ENCODE measurements around the gene RNF215. TPM values are rescaled to one million over a fixed set of nuclear protein-coding genes. Genes with fewer than 3 reads are reported as not detected.

Gene RNF215
- total RNA-seq, 2 experiments from 2014 or later, result 7.1 to 7.2 TPM

DNA sequence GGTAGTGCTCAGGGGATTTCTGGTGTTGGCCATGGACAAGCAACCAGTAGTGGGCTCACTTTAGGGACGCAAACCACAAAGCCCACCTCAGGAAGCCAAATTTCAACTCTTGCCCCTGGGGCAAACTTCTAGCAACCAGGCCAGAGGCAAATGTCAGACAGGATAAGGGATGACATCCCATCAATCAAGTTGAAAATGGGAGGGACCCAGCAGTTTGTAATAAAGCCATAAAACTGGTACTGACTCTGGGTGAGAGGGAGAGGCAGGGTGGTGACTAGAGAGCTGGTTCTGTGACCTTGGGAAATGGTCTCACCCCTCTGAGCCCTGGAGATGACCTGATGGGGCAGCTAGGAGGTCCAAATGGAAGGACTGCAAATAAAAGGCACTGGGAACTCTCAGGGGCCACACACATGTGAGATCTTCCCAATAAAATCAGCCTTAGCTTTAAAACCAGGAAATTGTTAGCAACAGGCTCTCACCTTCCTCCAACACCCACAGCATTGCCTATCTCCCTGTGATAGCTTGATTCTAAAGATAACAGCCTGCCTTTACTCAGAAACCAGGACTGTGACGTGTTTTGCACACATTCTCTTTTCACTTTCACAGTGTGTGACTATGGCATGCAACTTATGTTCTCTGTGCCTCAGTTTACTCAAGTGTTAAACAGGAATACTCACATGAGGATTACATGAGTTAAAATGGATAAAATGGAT is 54.1 kb downstream of the RNF215 start:
- CTCF ChIA-PET, result interaction anchor here (1.1 to 1.2 kb wide), 2 partner anchors 45 to 46 kb away, joined by 4 to 7 read pairs; no protein-coding TSS in a partner anchor

DNA sequence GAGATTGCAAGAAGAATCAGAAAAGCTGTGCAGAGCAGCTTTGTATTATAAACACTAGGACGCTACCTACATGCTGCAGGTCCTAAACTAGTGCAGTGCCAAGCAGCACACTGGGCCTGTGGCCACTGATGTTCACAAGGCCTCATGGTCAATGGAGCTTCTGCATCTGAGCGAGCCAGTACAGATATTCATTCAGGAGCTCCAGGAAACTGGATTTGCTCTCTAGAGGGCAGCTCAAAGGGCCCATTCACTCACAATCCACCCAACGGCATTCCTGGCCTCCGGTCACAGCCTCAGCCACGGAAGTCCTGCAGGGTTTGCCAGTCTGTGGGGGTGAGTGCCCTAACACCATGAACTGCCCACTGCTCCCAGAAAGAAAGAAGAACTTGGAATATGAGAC is 54.7 kb downstream of the RNF215 start:
- POLR2A ChIA-PET, result interaction anchor here (1.2 to 1.6 kb wide), 2 partner anchors 42 to 67 kb away, joined by 3 to 4 read pairs; no protein-coding TSS in a partner anchor
- Mint-ChIP-seq H3K9me3 (no peaks in the 10 kb centered on the region), H3K36me3 (ENCODE audit: low read depth) (peaks cover 55% of the 10 kb centered on the region), H3K4me1 (ENCODE audit: low read depth) (peaks cover 32% of the 10 kb centered on the region), H3K27ac (peak overlapping the region; percentile 70), H3K4me3 (no peak overlapping the region), H3K27me3 (no peaks in the 10 kb centered on the region)
- ATAC-seq, result no peak
- TF ChIP-seq, protein P1, sequence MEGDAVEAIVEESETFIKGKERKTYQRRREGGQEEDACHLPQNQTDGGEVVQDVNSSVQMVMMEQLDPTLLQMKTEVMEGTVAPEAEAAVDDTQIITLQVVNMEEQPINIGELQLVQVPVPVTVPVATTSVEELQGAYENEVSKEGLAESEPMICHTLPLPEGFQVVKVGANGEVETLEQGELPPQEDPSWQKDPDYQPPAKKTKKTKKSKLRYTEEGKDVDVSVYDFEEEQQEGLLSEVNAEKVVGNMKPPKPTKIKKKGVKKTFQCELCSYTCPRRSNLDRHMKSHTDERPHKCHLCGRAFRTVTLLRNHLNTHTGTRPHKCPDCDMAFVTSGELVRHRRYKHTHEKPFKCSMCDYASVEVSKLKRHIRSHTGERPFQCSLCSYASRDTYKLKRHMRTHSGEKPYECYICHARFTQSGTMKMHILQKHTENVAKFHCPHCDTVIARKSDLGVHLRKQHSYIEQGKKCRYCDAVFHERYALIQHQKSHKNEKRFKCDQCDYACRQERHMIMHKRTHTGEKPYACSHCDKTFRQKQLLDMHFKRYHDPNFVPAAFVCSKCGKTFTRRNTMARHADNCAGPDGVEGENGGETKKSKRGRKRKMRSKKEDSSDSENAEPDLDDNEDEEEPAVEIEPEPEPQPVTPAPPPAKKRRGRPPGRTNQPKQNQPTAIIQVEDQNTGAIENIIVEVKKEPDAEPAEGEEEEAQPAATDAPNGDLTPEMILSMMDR (IDR thresholded peaks at IDR 0.05), result no peak
- CTCF ChIA-PET, result interaction anchor here (1.1 to 1.2 kb wide), 3 partner anchors 44 to 69 kb away, joined by 3 to 7 read pairs (median 4); no protein-coding TSS in a partner anchor
- intact Hi-C loops (cut with micrococcal nuclease), result no loop called here
- no peak for DNase-seq

More for the DNA sequence above, 54.1 kb downstream of the RNF215 start:
- peaks cover 27% of the 10 kb centered on the region for H3K4me1 Mint-ChIP-seq (ENCODE audit: low read depth)
- intact Hi-C loops (cut with micrococcal nuclease), result no loop called here
- ATAC-seq (peak; percentile 37), DNase-seq (no peak)
- POLR2A ChIA-PET, result interaction anchor here (1.2 to 1.6 kb wide), 2 partner anchors 42 to 68 kb away, joined by 3 to 4 read pairs; no protein-coding TSS in a partner anchor
- no peaks in the 10 kb centered on the region for H3K27me3 Mint-ChIP-seq
- peak overlapping the region; percentile 70 for H3K27ac Mint-ChIP-seq
- TF ChIP-seq, protein P1 (IDR thresholded peaks at IDR 0.05), result no peak
- no peak overlapping the region for H3K4me3 Mint-ChIP-seq
- H3K36me3 Mint-ChIP-seq (ENCODE audit: low read depth), result peaks cover 61% of the 10 kb centered on the region
- H3K9me3 Mint-ChIP-seq, result no peaks in the 10 kb centered on the region

Other genes starting within 250 kb of the RNF215 start
- 100 to 1,000 TPM; 160 to 161 TPM for gene LIF, start 140.7 kb downstream of the RNF215 start, total RNA-seq
- gene OSM, start 120.6 kb downstream of the RNF215 start, total RNA-seq, result 10 to 100 TPM; 44.3 to 45.7 TPM
- gene CASTOR1, start 97.9 kb downstream of the RNF215 start, total RNA-seq, result 1 to 10 TPM; 4.2 to 5.1 TPM
- 10 to 100 TPM; 20.5 to 21.1 TPM for gene TBC1D10A, start 60.5 kb downstream of the RNF215 start, total RNA-seq
- 100 to 1,000 TPM; 252 to 262 TPM for gene SF3A1, start 30.5 kb downstream of the RNF215 start, total RNA-seq
- gene CCDC157, start 30.4 kb downstream of the RNF215 start, total RNA-seq, result 1 to 10 TPM; 2.2 to 2.4 TPM
- 10 to 100 TPM; 15.1 to 15.4 TPM for gene SEC14L2, start 9.6 kb upstream of the RNF215 start, total RNA-seq
- 10 to 100 TPM; 89.8 to 93.8 TPM for gene MTFP1, start 38.4 kb upstream of the RNF215 start, total RNA-seq
- not detected for gene SEC14L3, start 84.6 kb upstream of the RNF215 start, total RNA-seq
- not detected for gene SEC14L4, start 118.3 kb upstream of the RNF215 start, total RNA-seq
- gene SEC14L6, start 159.3 kb upstream of the RNF215 start, total RNA-seq, result not detected
- not detected for gene GAL3ST1, start 187.3 kb upstream of the RNF215 start, total RNA-seq
- 100 to 1,000 TPM; 123 to 131 TPM for gene PES1, start 204.5 kb upstream of the RNF215 start, total RNA-seq
- under 1 TPM in 1 of 2 experiments, not detected in 1; 0.16 TPM for gene TCN2, start 219.8 kb upstream of the RNF215 start, total RNA-seq
- gene SLC35E4, start 248.4 kb upstream of the RNF215 start, total RNA-seq, result 1 to 10 TPM; 3.4 to 3.8 TPM

Measured in activated CD8-positive, alpha-beta T cell treated with anti-CD3 and anti-CD28 coated beads for 36 hours (primary cell).